CD8-positive, alpha-beta memory T cell (primary cell): ENCODE results near the gene PIK3R1. TPM values are rescaled to one million over a fixed set of nuclear protein-coding genes. Genes with fewer than 3 reads are reported as not detected.
A peak's percentile ranks its signal among the peaks of the same experiment; 100 is the strongest.

Source experiments
- CTCF ChIA-PET: fragments of 350-600 bp; sonication (Branson Sonifier 250); formaldehyde crosslinking; loops from one replicate; lab custom pipeline; 2021; ENCODE audit warnings: antibody characterized with exemption; lab: Charles Lee
- POLR2A ChIA-PET: fragments of 350-600 bp; sonication (Branson Sonifier 250); formaldehyde crosslinking; loops from one replicate; lab custom pipeline; 2021; ENCODE audit warnings: antibody characterized with exemption; lab: Charles Lee
- DNase-seq, 5 donors: peaks; one replicate each; pipeline versions ENCODE4 v3.0.0 to v3.0.0-alpha.2; 2020 to 2022; ENCODE audit warnings: mixed read lengths in 1 of 5
- H3K27ac ChIP-seq: one replicate; pipeline ENCODE4 v1.7.0; 2013; ENCODE audit warnings: low read depth, mild to moderate bottlenecking, low read length, moderate library complexity
- H3K27me3 ChIP-seq: 2 replicates; pipeline ENCODE4 v1.7.0; 2013; ENCODE audit warnings: low read length, mild to moderate bottlenecking; ENCODE audit not compliant: insufficient read depth, poor library complexity, severe bottlenecking
- H3K36me3 ChIP-seq: 2 replicates; pipeline ENCODE4 v1.7.0; 2013; ENCODE audit warnings: mild to moderate bottlenecking, low read length, moderate library complexity; ENCODE audit not compliant: insufficient read depth
- H3K4me1 ChIP-seq: 2 replicates; pipeline ENCODE4 v1.7.0; 2013; ENCODE audit warnings: mild to moderate bottlenecking, low read length, moderate library complexity; ENCODE audit not compliant: insufficient read depth
- H3K4me3 ChIP-seq: 2 replicates; pipeline ENCODE4 v1.7.0; 2013; ENCODE audit warnings: mild to moderate bottlenecking, low read length
- H3K9me3 ChIP-seq: 2 replicates; pipeline ENCODE4 v1.7.0; 2013; ENCODE audit warnings: mild to moderate bottlenecking, low read length
- H3K27ac Mint-ChIP-seq, 8 donors: one replicate each; pipeline ENCODE4 v1.8.0; 2020 to 2021; ENCODE audit warnings: mixed read lengths in 8 of 8, mild to moderate bottlenecking in 6 of 8, inconsistent platforms in 3 of 8, moderate library complexity in 3 of 8
- H3K27me3 Mint-ChIP-seq, 2 donors: one replicate each; pipeline ENCODE4 v1.8.0; 2020 to 2021; ENCODE audit warnings: mixed read lengths in 2 of 2, mild to moderate bottlenecking in 1 of 2, moderate library complexity in 1 of 2
- H3K36me3 Mint-ChIP-seq, 3 donors: one replicate each; pipeline ENCODE4 v1.8.0; 2020 to 2021; ENCODE audit warnings: mixed read lengths in 3 of 3, inconsistent platforms in 1 of 3, mild to moderate bottlenecking in 1 of 3
- H3K4me1 Mint-ChIP-seq, 3 donors: one replicate each; pipeline ENCODE4 v1.8.0; 2020 to 2021; ENCODE audit warnings: mixed read lengths in 3 of 3, inconsistent platforms in 1 of 3, mild to moderate bottlenecking in 1 of 3
- H3K4me3 Mint-ChIP-seq, 7 donors: one replicate each; pipeline ENCODE4 v1.8.0; 2020 to 2021; ENCODE audit warnings: mixed read lengths in 7 of 7, mild to moderate bottlenecking in 6 of 7, moderate library complexity in 4 of 7, inconsistent platforms in 2 of 7
- H3K9me3 Mint-ChIP-seq, 5 donors: one replicate each; pipeline ENCODE4 v1.8.0; 2020 to 2022; ENCODE audit warnings: mixed read lengths in 5 of 5, mild to moderate bottlenecking in 3 of 5, moderate library complexity in 2 of 5, inconsistent platforms in 1 of 5
- polyA plus RNA-seq: library from polyadenylated mRNA; unstranded; fragments of 300-500 nt; fragmentation: Illumina TruSeq; gene quantifications from one replicate; pipeline ENCODE4 v1.2.3, GENCODE V29; 2021
- total RNA-seq, 2 experiments: library from RNA; stranded (reverse); gene quantifications; one replicate each; pipeline ENCODE4 v1.2.3, GENCODE V29; 2021

Gene PIK3R1
- total and polyA plus RNA-seq, 3 experiments from 2014 or later: 46.9 to 75.9 (median 47.9) TPM

- Mint-ChIP-seq H3K4me3 (peak overlapping the region in 6 of 7 donors; percentile 1 to 68 (median 42)), H3K36me3 (peaks cover 0 to 63% (median 6%) of the 10 kb centered on the region in 3 donors), H3K27me3 (peaks cover 0 to 1% of the 10 kb centered on the region in 2 donors), H3K27ac (peak overlapping the region in 5 of 8 donors; percentile 7 to 95 (median 22)), H3K4me1 (peaks cover 86 to 100% (median 97%) of the 10 kb centered on the region in 3 donors), H3K9me3 (peaks cover 0 to 4% (median 0%) of the 10 kb centered on the region in 5 donors)
- DNase-seq: no peak
- no peak overlapping the region for H3K27ac ChIP-seq
- no peaks in the 10 kb centered on the region for H3K9me3 ChIP-seq
- H3K4me1 ChIP-seq: peaks cover 72% of the 10 kb centered on the region
- no peaks in the 10 kb centered on the region for H3K27me3 ChIP-seq
- POLR2A ChIA-PET: no interaction called here
- peaks cover 14% of the 10 kb centered on the region for H3K36me3 ChIP-seq
- CTCF ChIA-PET: interaction anchor here (1.8 kb wide), 1 partner anchor 64 kb away, joined by 5 read pairs; no protein-coding TSS in a partner anchor
- no peak overlapping the region for H3K4me3 ChIP-seq
These were observed 6.8 kb downstream of the PIK3R1 start for GRCh38 chr5:68222310-68222709.

- POLR2A ChIA-PET: no interaction called here
These were observed 7.3 kb downstream of the PIK3R1 start for GRCh38 chr5:68222824-68223354.

GRCh38 chr5:68223904-68224303, 8.3 kb downstream of the PIK3R1 start:
- peaks cover 21% of the 10 kb centered on the region for H3K36me3 ChIP-seq
- H3K27ac ChIP-seq: no peak overlapping the region
- CTCF ChIA-PET: interaction anchor here (1.1 to 1.9 kb wide), 3 partner anchors 8 to 238 kb away, joined by 3 to 5 read pairs (median 4); partner anchors contain the start of gene PIK3R1
- peaks cover 56% of the 10 kb centered on the region for H3K4me1 ChIP-seq
- H3K4me1 Mint-ChIP-seq: peaks cover 81 to 99% (median 97%) of the 10 kb centered on the region in 3 donors
- no peaks in the 10 kb centered on the region for H3K9me3 ChIP-seq
- H3K9me3 Mint-ChIP-seq: peaks cover 0 to 4% (median 0%) of the 10 kb centered on the region in 5 donors
- H3K27ac Mint-ChIP-seq: peak overlapping the region in 3 of 8 donors; percentile 5 to 35 (median 33)
- H3K27me3 Mint-ChIP-seq: peaks cover 0 to 1% of the 10 kb centered on the region in 2 donors
- POLR2A ChIA-PET: interaction anchor here (1.1 kb wide), 1 partner anchor 8 kb away, joined by 5 read pairs; the partner anchor contains the start of gene PIK3R1
- H3K4me3 ChIP-seq: no peak overlapping the region
- no peaks in the 10 kb centered on the region for H3K27me3 ChIP-seq
- H3K36me3 Mint-ChIP-seq: peaks cover 0 to 72% (median 10%) of the 10 kb centered on the region in 3 donors
- peak overlapping the region in 4 of 7 donors; percentile 3 to 46 (median 17) for H3K4me3 Mint-ChIP-seq
- no peak for DNase-seq

More at GRCh38 chr5:68222824-68223354, 7.3 kb downstream of the PIK3R1 start:
- Mint-ChIP-seq H3K4me1 (peaks cover 86 to 100% (median 97%) of the 10 kb centered on the region in 3 donors), H3K36me3 (peaks cover 0 to 67% (median 9%) of the 10 kb centered on the region in 3 donors), H3K27me3 (peaks cover 0 to 1% of the 10 kb centered on the region in 2 donors), H3K4me3 (peak overlapping the region in 4 of 7 donors; percentile 12 to 18 (median 15)), H3K9me3 (peaks cover 0 to 4% (median 0%) of the 10 kb centered on the region in 5 donors), H3K27ac (peak overlapping the region in 2 of 8 donors; percentile 5 to 25)
- H3K4me1 ChIP-seq: peaks cover 66% of the 10 kb centered on the region
- CTCF ChIA-PET: interaction anchor here (0.6 to 1.9 kb wide), 3 partner anchors 7 to 64 kb away, joined by 3 to 5 read pairs (median 5); partner anchors contain the start of gene PIK3R1
- no peaks in the 10 kb centered on the region for H3K27me3 ChIP-seq
- DNase-seq: no peak
- H3K4me3 ChIP-seq: no peak overlapping the region
- H3K9me3 ChIP-seq: no peaks in the 10 kb centered on the region
- no peak overlapping the region for H3K27ac ChIP-seq
- H3K36me3 ChIP-seq: peaks cover 20% of the 10 kb centered on the region

- Mint-ChIP-seq H3K36me3 (peaks cover 0 to 71% (median 10%) of the 10 kb centered on the region in 3 donors), H3K4me1 (peaks cover 81 to 99% (median 97%) of the 10 kb centered on the region in 3 donors), H3K27me3 (peaks cover 0 to 1% of the 10 kb centered on the region in 2 donors), H3K4me3 (peak overlapping the region in 4 of 7 donors; percentile 15 to 55 (median 30)), H3K27ac (peak overlapping the region in 3 of 8 donors; percentile 5 to 39 (median 24)), H3K9me3 (peaks cover 0 to 4% (median 0%) of the 10 kb centered on the region in 5 donors)
- no peaks in the 10 kb centered on the region for H3K27me3 ChIP-seq
- no peak overlapping the region for H3K27ac ChIP-seq
- peaks cover 53% of the 10 kb centered on the region for H3K4me1 ChIP-seq
- POLR2A ChIA-PET: interaction anchor here (1.1 kb wide), 1 partner anchor 9 kb away, joined by 5 read pairs; the partner anchor contains the start of gene PIK3R1
- H3K36me3 ChIP-seq: peaks cover 21% of the 10 kb centered on the region
- H3K9me3 ChIP-seq: no peaks in the 10 kb centered on the region
- no peak overlapping the region for H3K4me3 ChIP-seq
- CTCF ChIA-PET: interaction anchor here (1.1 to 1.9 kb wide), 4 partner anchors 8 to 237 kb away, joined by 3 to 5 read pairs (median 4); partner anchors contain the start of gene PIK3R1
- no peak for DNase-seq
These were observed 9.1 kb downstream of the PIK3R1 start for GRCh38 chr5:68224509-68225187.

DNA sequence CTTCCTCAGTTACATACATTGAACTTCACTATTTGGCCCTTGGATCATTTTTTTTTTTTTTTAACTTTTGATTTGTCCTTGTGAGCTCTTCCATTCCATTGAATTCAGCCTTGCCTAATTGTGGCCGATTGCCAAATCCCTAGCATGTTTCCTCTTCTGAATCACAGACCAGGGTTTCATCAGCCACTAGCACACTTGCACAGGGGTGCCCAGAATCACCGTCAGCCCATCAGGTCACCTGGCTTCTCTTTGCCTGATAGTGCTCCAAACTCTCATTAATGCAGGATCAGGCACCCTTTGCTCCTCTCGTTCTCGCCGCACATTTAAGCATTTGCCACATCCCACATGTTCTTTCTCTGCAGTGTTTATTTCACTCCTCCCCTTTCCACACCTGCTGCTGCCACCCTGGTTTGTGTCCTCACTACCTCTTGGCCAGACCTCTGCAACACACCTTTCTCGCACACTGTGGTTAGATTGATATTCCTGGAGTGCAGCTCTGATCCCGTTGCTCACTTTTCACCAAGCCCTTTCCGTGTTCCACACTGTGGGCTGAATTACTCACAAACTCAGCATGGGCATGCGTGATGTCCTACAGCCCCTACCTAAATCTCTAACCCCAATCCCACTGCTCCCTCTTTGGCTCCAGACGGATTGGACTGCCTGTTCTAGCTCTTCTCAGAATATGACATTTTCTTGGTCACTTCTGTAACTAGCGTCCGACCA, 9.8 kb downstream of the PIK3R1 start:
- Histone ChIP-seq H3K4me3 (no peak overlapping the region), H3K36me3 (peaks cover 21% of the 10 kb centered on the region), H3K9me3 (no peaks in the 10 kb centered on the region), H3K27me3 (no peaks in the 10 kb centered on the region), H3K27ac (no peak overlapping the region), H3K4me1 (peaks cover 55% of the 10 kb centered on the region)
- Mint-ChIP-seq H3K27ac (peak overlapping the region in 5 of 8 donors; percentile 1 to 81 (median 23)), H3K27me3 (peaks cover 0 to 1% of the 10 kb centered on the region in 2 donors), H3K4me3 (peak overlapping the region in 5 of 7 donors; percentile 7 to 76 (median 40)), H3K4me1 (peaks cover 82 to 99% (median 97%) of the 10 kb centered on the region in 3 donors), H3K9me3 (peaks cover 0 to 4% (median 0%) of the 10 kb centered on the region in 5 donors), H3K36me3 (peaks cover 0 to 71% (median 10%) of the 10 kb centered on the region in 3 donors)
- DNase-seq: no peak
- ChIA-PET POLR2A (no interaction called here), CTCF (interaction anchor here (1.1 to 1.3 kb wide), 2 partner anchors 9 to 33 kb away, joined by 3 read pairs; no protein-coding TSS in a partner anchor)

GRCh38 chr5:68225911-68226545, 10.5 kb downstream of the PIK3R1 start:
- H3K36me3 Mint-ChIP-seq: peaks cover 0 to 71% (median 9%) of the 10 kb centered on the region in 3 donors
- H3K4me1 Mint-ChIP-seq: peaks cover 86 to 100% (median 99%) of the 10 kb centered on the region in 3 donors
- ChIA-PET CTCF (interaction anchor here (1.3 kb wide), 1 partner anchor 9 kb away, joined by 3 read pairs; no protein-coding TSS in a partner anchor), POLR2A (no interaction called here)
- H3K27ac Mint-ChIP-seq: peak overlapping the region in 3 of 8 donors; percentile 1 to 81 (median 59)
- Histone ChIP-seq H3K9me3 (no peaks in the 10 kb centered on the region), H3K27ac (no peak overlapping the region), H3K4me1 (peaks cover 62% of the 10 kb centered on the region), H3K27me3 (no peaks in the 10 kb centered on the region), H3K36me3 (peaks cover 18% of the 10 kb centered on the region), H3K4me3 (no peak overlapping the region)
- H3K9me3 Mint-ChIP-seq: no peaks in the 10 kb centered on the region
- peaks cover 0 to 1% of the 10 kb centered on the region in 2 donors for H3K27me3 Mint-ChIP-seq
- H3K4me3 Mint-ChIP-seq: peak overlapping the region in 3 of 7 donors; percentile 5 to 76 (median 40)
- DNase-seq: no peak

DNA sequence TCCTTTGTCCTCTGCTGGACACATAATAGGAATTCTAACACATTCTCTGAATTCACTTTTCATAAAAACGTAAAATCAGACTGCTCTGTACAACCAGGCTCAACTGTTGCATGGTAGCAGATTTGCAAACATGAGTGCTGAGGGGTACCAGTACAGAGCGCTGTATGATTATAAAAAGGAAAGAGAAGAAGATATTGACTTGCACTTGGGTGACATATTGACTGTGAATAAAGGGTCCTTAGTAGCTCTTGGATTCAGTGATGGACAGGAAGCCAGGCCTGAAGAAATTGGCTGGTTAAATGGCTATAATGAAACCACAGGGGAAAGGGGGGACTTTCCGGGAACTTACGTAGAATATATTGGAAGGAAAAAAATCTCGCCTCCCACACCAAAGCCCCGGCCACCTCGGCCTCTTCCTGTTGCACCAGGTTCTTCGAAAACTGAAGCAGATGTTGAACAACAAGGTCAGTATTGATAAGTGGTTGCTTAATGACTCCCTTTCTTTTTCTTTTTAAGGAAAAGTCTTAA, 11.1 kb downstream of the PIK3R1 start:
- no peak for DNase-seq
- Mint-ChIP-seq H3K27me3 (peaks cover 0 to 3% of the 10 kb centered on the region in 2 donors), H3K4me1 (peaks cover 90 to 100% (median 99%) of the 10 kb centered on the region in 3 donors), H3K4me3 (no peak overlapping the region), H3K9me3 (no peaks in the 10 kb centered on the region), H3K36me3 (peaks cover 0 to 73% (median 9%) of the 10 kb centered on the region in 3 donors), H3K27ac (peak overlapping the region in 1 of 8 donors; percentile 28)
- Histone ChIP-seq H3K27me3 (no peaks in the 10 kb centered on the region), H3K4me3 (no peak overlapping the region), H3K4me1 (peaks cover 64% of the 10 kb centered on the region), H3K9me3 (no peaks in the 10 kb centered on the region), H3K36me3 (peaks cover 23% of the 10 kb centered on the region), H3K27ac (no peak overlapping the region)
- POLR2A ChIA-PET: no interaction called here
- CTCF ChIA-PET: no interaction called here
